PFSK-1 (cell line): ENCODE measurements around the gene OSM.

Experiments
- FOXP2 ChIP-seq: optimal IDR thresholded peaks from 2 replicates; pipeline ENCODE3; 2011; ENCODE audit warnings: borderline replicate concordance, control low read depth, inconsistent platforms; ENCODE audit not compliant: insufficient read depth; ENCODE audit errors: extremely low read length, extremely low read depth
- POLR2AphosphoS5 ChIP-seq: IDR thresholded peaks from 2 replicates; pipeline ENCODE4 v1.6.1; 2012; ENCODE audit warnings: low read depth, mild to moderate bottlenecking, control low read depth, low read length, moderate library complexity
- REST ChIP-seq, 2 experiments: IDR thresholded peaks; 2 replicates each; pipeline versions ENCODE4 v1.6.1 to v1.8.0; 2011 to 2012; ENCODE audit warnings: low read depth in 2 of 2, low read length in 2 of 2, control low read depth in 1 of 2, inconsistent platforms in 1 of 2, mild to moderate bottlenecking in 1 of 2, moderate library complexity in 1 of 2; ENCODE audit not compliant: insufficient read depth in 1 of 2
- SIN3A ChIP-seq: IDR thresholded peaks from 2 replicates; pipeline ENCODE4 v1.6.1; 2012; ENCODE audit warnings: mild to moderate bottlenecking, low read length, moderate library complexity, borderline replicate concordance; ENCODE audit not compliant: insufficient read depth
- TAF1 ChIP-seq: IDR thresholded peaks from 2 replicates; pipeline ENCODE4 v1.6.1; 2012; ENCODE audit warnings: low read length, control low read depth, borderline replicate concordance; ENCODE audit not compliant: insufficient read depth

The OSM gene

GRCh38 chr22:30251711-30252110, 14.9 kb downstream of the OSM start:
- TF ChIP-seq SIN3A: no peak

- TF ChIP-seq SIN3A: no peak
These were observed 15.9 kb downstream of the OSM start for GRCh38 chr22:30250661-30251267.

- TF ChIP-seq TAF1 (no peak), POLR2AphosphoS5 (no peak), REST (IDR thresholded peaks at IDR 0.05; ENCODE audit: insufficient read depth in 1 of 2, low read depth in 2 of 2, low read length in 2 of 2) (no peak), SIN3A (no peak), FOXP2 (no peak)
These were observed 16.5 kb downstream of the OSM start for GRCh38 chr22:30250039-30250565.

- no peak for TF ChIP-seq TAF1
- TF ChIP-seq FOXP2: no peak
- no peak for TF ChIP-seq SIN3A
- TF ChIP-seq REST (IDR thresholded peaks at IDR 0.05; ENCODE audit: insufficient read depth in 1 of 2, low read depth in 2 of 2, low read length in 2 of 2): no peak
- TF ChIP-seq POLR2AphosphoS5: no peak
These were observed 17.3 kb downstream of the OSM start for GRCh38 chr22:30249049-30250038.

GRCh38 chr22:30248484-30248883, 18.2 kb downstream of the OSM start:
- TF ChIP-seq REST (IDR thresholded peaks at IDR 0.05; ENCODE audit: insufficient read depth in 1 of 2, low read depth in 2 of 2, low read length in 2 of 2) (no peak), TAF1 (no peak), SIN3A (no peak), FOXP2 (no peak), POLR2AphosphoS5 (no peak)

GRCh38 chr22:30247974-30248373, 18.7 kb downstream of the OSM start:
- TF ChIP-seq REST (IDR thresholded peaks at IDR 0.05; ENCODE audit: insufficient read depth in 1 of 2, low read depth in 2 of 2, low read length in 2 of 2): no peak
- no peak for TF ChIP-seq POLR2AphosphoS5
- TF ChIP-seq FOXP2: no peak
- TF ChIP-seq TAF1: no peak
- TF ChIP-seq SIN3A: no peak
